H1 (cell line): ENCODE data around the gene TRPC4. TPM values are rescaled to one million over a fixed set of nuclear protein-coding genes. Genes with fewer than 3 reads are reported as not detected.

Source experiments
- CTCF ChIA-PET: fragments of 300-600 bp; sonication (Branson Sonifier 250); formaldehyde crosslinking; loops from one replicate; lab custom pipeline; 2021; ENCODE audit not compliant: partially characterized antibody; lab: Charles Lee
- POLR2A ChIA-PET: fragments of 300-600 bp; sonication (Branson Sonifier 250); formaldehyde crosslinking; loops from one replicate; lab custom pipeline; 2021; ENCODE audit warnings: inconsistent platforms; ENCODE audit not compliant: partially characterized antibody; lab: Charles Lee
- DNase-seq, 2 experiments: peaks; one replicate each; pipeline versions ENCODE4 v3.0.0 to v3.0.0-alpha.2; 2010 to 2022; ENCODE audit warnings: low spot score in 2 of 2, low read depth in 1 of 2, mixed read lengths in 1 of 2
- FAIRE-seq: peaks from 2 replicates; lab custom pipeline; 2011; peaks lifted over from hg19 to GRCh38; lab: Jason Lieb, UNC
- H2AFZ ChIP-seq: 2 replicates; pipeline ENCODE4 v1.8.1; 2012; ENCODE audit warnings: low read length, inconsistent platforms
- H2AK5ac ChIP-seq: 2 replicates; pipeline ENCODE4 v1.6.1; 2013; ENCODE audit warnings: low read depth, low read length
- H2BK120ac ChIP-seq: replicated peaks from 2 replicates; pipeline ENCODE3; 2013; ENCODE audit warnings: low read depth, low read length, inconsistent platforms
- H2BK12ac ChIP-seq: 2 replicates; pipeline ENCODE4 v1.6.1; 2013; ENCODE audit warnings: low read depth, low read length
- H2BK15ac ChIP-seq: 2 replicates; pipeline ENCODE4 v1.6.1; 2013; ENCODE audit warnings: low read length
- H2BK20ac ChIP-seq: 2 replicates; pipeline ENCODE4 v1.6.1; 2013; ENCODE audit warnings: low read length
- H2BK5ac ChIP-seq: 2 replicates; pipeline ENCODE4 v1.6.1; 2013; ENCODE audit warnings: low read depth, low read length
- H3K14ac ChIP-seq: 2 replicates; pipeline ENCODE4 v1.6.1; 2013; ENCODE audit warnings: inconsistent platforms; ENCODE audit not compliant: insufficient read length
- H3K18ac ChIP-seq: 2 replicates; pipeline ENCODE4 v1.6.1; 2013; ENCODE audit warnings: low read length; ENCODE audit errors: extremely low read depth
- H3K23ac ChIP-seq: 2 replicates; pipeline ENCODE4 v1.6.1; 2013; ENCODE audit warnings: inconsistent platforms; ENCODE audit not compliant: insufficient read length
- H3K23me2 ChIP-seq: 2 replicates; pipeline ENCODE4 v1.6.1; 2013; ENCODE audit warnings: low read depth, low read length
- H3K27ac ChIP-seq: 2 replicates; pipeline ENCODE4 v1.6.1; 2011; ENCODE audit warnings: low read depth, low read length, inconsistent platforms
- H3K27me3 ChIP-seq, 4 experiments: replicated peaks in 1 of 4; 1 replicate in 1 of 4; 2 replicates in 3 of 4; pipeline versions ENCODE4 v1.6.1 to v1.8.1; 2011 to 2013; ENCODE audit warnings: low read length in 3 of 4, mild to moderate bottlenecking in 3 of 4, inconsistent platforms in 2 of 4, mixed read lengths in 2 of 4, moderate library complexity in 1 of 4; ENCODE audit not compliant: control insufficient read depth in 3 of 4, insufficient read depth in 3 of 4; ENCODE audit errors: extremely low read depth in 1 of 4
- H3K36me3 ChIP-seq, 4 experiments: 2 replicates each; pipeline versions ENCODE4 v1.6.1 to v1.8.1; 2011 to 2013; ENCODE audit warnings: mild to moderate bottlenecking in 4 of 4, low read length in 3 of 4, moderate library complexity in 2 of 4, control low read depth in 1 of 4, inconsistent platforms in 1 of 4; ENCODE audit not compliant: insufficient read depth in 4 of 4, control insufficient read depth in 2 of 4
- H3K4ac ChIP-seq: replicated peaks from 2 replicates; pipeline ENCODE3; 2013; ENCODE audit warnings: low read length, low read depth, mixed read lengths, inconsistent platforms; ENCODE audit not compliant: insufficient read length
- H3K4me1 ChIP-seq, 4 experiments: replicated peaks in 1 of 4; 1 replicate in 1 of 4; 2 replicates in 3 of 4; pipeline versions ENCODE4 v1.6.1 to v1.8.1; 2011 to 2013; ENCODE audit warnings: low read length in 3 of 4, inconsistent platforms in 2 of 4, mixed read lengths in 1 of 4; ENCODE audit not compliant: insufficient read depth in 4 of 4, control insufficient read depth in 3 of 4
- H3K4me2 ChIP-seq, 2 experiments: 2 replicates each; pipeline versions ENCODE4 v1.6.1 to v1.8.1; 2011 to 2013; ENCODE audit warnings: low read depth in 2 of 2, low read length in 2 of 2, control low read depth in 1 of 2, inconsistent platforms in 1 of 2, mild to moderate bottlenecking in 1 of 2; ENCODE audit not compliant: insufficient read depth in 1 of 2
- H3K4me3 ChIP-seq, 4 experiments: fragments of 200-600, 300-600 bp in 1 of 4; sonication (generic), shearing (Covaris generic), sonication (Bioruptor Twin) in 1 of 4; 2 replicates each; pipeline versions ENCODE4 v1.5.1 to v1.8.1; 2011 to 2016; ENCODE audit warnings: low read length in 4 of 4, low read depth in 3 of 4, control low read depth in 2 of 4, inconsistent platforms in 2 of 4, mild to moderate bottlenecking in 2 of 4, mixed read lengths in 1 of 4, moderate library complexity in 1 of 4; ENCODE audit not compliant: insufficient read depth in 2 of 4; ENCODE audit errors: extremely low read depth in 1 of 4
- H3K56ac ChIP-seq: replicated peaks from 2 replicates; pipeline ENCODE3; 2013; ENCODE audit warnings: low read depth, mild to moderate bottlenecking, mixed read lengths, low read length, inconsistent platforms; ENCODE audit not compliant: insufficient read length
- H3K79me1 ChIP-seq: 2 replicates; pipeline ENCODE4 v1.6.1; 2013; ENCODE audit warnings: low read depth, low read length, control low read depth
- H3K79me2 ChIP-seq, 2 experiments: 2 replicates each; pipeline versions ENCODE4 v1.6.1 to v1.8.1; 2012 to 2013; ENCODE audit warnings: low read length in 2 of 2, mild to moderate bottlenecking in 2 of 2, inconsistent platforms in 1 of 2; ENCODE audit not compliant: insufficient read depth in 2 of 2, control insufficient read depth in 1 of 2
- H3K9ac ChIP-seq, 4 experiments: replicated peaks in 1 of 4; 1 replicate in 1 of 4; 2 replicates in 3 of 4; pipeline versions ENCODE4 v1.6.1 to v1.8.1; 2011 to 2013; ENCODE audit warnings: low read depth in 3 of 4, low read length in 3 of 4, control low read depth in 2 of 4, mild to moderate bottlenecking in 2 of 4, moderate library complexity in 2 of 4, inconsistent platforms in 1 of 4; ENCODE audit errors: extremely low read depth in 1 of 4
- H3K9me3 ChIP-seq, 2 experiments: 2 replicates each; pipeline versions ENCODE4 v1.6.1 to v1.8.1; 2012 to 2013; ENCODE audit warnings: mild to moderate bottlenecking in 2 of 2, moderate library complexity in 2 of 2, control low read depth in 1 of 2, inconsistent platforms in 1 of 2, low read depth in 1 of 2, low read length in 1 of 2, mixed read lengths in 1 of 2; ENCODE audit not compliant: insufficient read depth in 2 of 2
- H4K20me1 ChIP-seq, 2 experiments: replicated peaks in 1 of 2; 2 replicates each; pipeline versions ENCODE3 to v1.8.1; 2011 to 2013; ENCODE audit warnings: inconsistent platforms in 2 of 2, low read length in 2 of 2, mild to moderate bottlenecking in 1 of 2; ENCODE audit not compliant: insufficient read depth in 2 of 2, control insufficient read depth in 1 of 2
- H4K5ac ChIP-seq: 2 replicates; pipeline ENCODE4 v1.6.1; 2013; ENCODE audit warnings: low read length, low read depth, mixed read lengths, inconsistent platforms; ENCODE audit not compliant: insufficient read length
- H4K8ac ChIP-seq: 2 replicates; pipeline ENCODE4 v1.8.0; 2013; ENCODE audit warnings: mild to moderate bottlenecking, moderate library complexity, low read length, inconsistent platforms; ENCODE audit not compliant: insufficient read depth; ENCODE audit errors: extremely low read depth
- H4K91ac ChIP-seq: replicated peaks from 2 replicates; pipeline ENCODE3; 2013; ENCODE audit warnings: low read length, mixed read lengths, inconsistent platforms; ENCODE audit not compliant: insufficient read length
- CTCF ChIP-seq, 3 experiments: IDR thresholded peaks; 1 replicate in 2 of 3; 2 replicates in 1 of 3; pipeline versions ENCODE4 v1.5.1 to v1.6.1; 2011; ENCODE audit warnings: low read length in 3 of 3, mild to moderate bottlenecking in 3 of 3, inconsistent platforms in 2 of 3, low read depth in 1 of 3, moderate library complexity in 1 of 3; ENCODE audit not compliant: insufficient read depth in 1 of 3; ENCODE audit errors: control extremely low read depth in 1 of 3
- RAD21 ChIP-seq, 2 experiments: IDR thresholded peaks in 1 of 2; conservative IDR thresholded peaks in 1 of 2; 2 replicates each; pipeline ENCODE4 v1.6.1; 2011; ENCODE audit warnings: low read depth in 2 of 2, low read length in 2 of 2, improper control_type of control experiment in 1 of 2, inconsistent platforms in 1 of 2, mild to moderate bottlenecking in 1 of 2, moderate library complexity in 1 of 2
- ZNF274 ChIP-seq: IDR thresholded peaks from 2 replicates; pipeline ENCODE4 v1.7.0; 2012; ENCODE audit warnings: low read length, borderline replicate concordance; ENCODE audit errors: extremely low read depth
- WGBS, 2 experiments: shearing (Covaris generic) in 1 of 2; methylation state at CpG; one replicate each; pipeline versions ENCODE4 v1.1.6 to v1.1.7; 2013 to 2015; ENCODE audit warnings: low lambda C conversion rate in 2 of 2, mixed read lengths in 2 of 2, inconsistent platforms in 1 of 2, low coverage in 1 of 2, missing lambda C conversion rate in 1 of 2; ENCODE audit not compliant: insufficient replicate concordance in 2 of 2, insufficient coverage in 1 of 2, insufficient read length in 1 of 2; ENCODE audit errors: extremely low coverage in 1 of 2, missing lambda C conversion rate in 1 of 2; 5-methylcytosine and 5-hydroxymethylcytosine counted together
- polyA plus RNA-seq, 7 experiments: library from polyadenylated mRNA; depleted of rRNA in 3 of 7; stranded (reverse) in 5 of 7; unstranded in 2 of 7; fragments of >200 nt in 5 of 7; fragments of 200-250 nt in 2 of 7; gene quantifications; 1 replicate in 5 of 7; 2 replicates in 1 of 7; 4 replicates in 1 of 7; pipeline versions ENCODE4 v1.2.1 to v1.2.3, GENCODE V29; 2011 to 2013; ENCODE audit warnings: missing spikeins in 2 of 7, mixed read lengths in 2 of 7
- total RNA-seq: library from RNA; stranded (reverse); fragmentation: NEBNext Ultra II Directional; extraction: Animal tissue kit (Norgen Biotek cat#: 25700); gene quantifications from 2 replicates; pipeline ENCODE4 v1.2.1, GENCODE V29; 2021

The TRPC4 gene
- total and polyA plus RNA-seq, 2 of the 8 experiments (the other 6 are each of a cell fraction or from before 2014, with no cell fraction given) = 12.3 to 14.7 TPM

GRCh38 chr13:37918751-37919150, 49.2 kb upstream of the TRPC4 start:
- Histone ChIP-seq H2BK120ac (no peak overlapping the region), H3K27me3 (no peaks in the 10 kb centered on the region), H3K9ac (no peak overlapping the region), H2BK12ac (no peak overlapping the region), H3K4me2 (peak overlapping the region; percentile 49 to 65; a peak in 3 of 4 replicates), H2AK5ac (no peak overlapping the region), H3K27ac (no peak overlapping the region), H3K79me1 (no peaks in the 10 kb centered on the region), H4K20me1 (no peaks in the 10 kb centered on the region), H3K4me1 (peaks cover 6 to 26% (median 13%) of the 10 kb centered on the region in 4 experiments; a peak in 6 of 7 replicates), H2BK20ac (no peak overlapping the region), H3K23me2 (no peaks in the 10 kb centered on the region), H3K56ac (no peak overlapping the region), H3K14ac (no peak overlapping the region), H2AFZ (no peak overlapping the region), H3K36me3 (peaks cover 0 to 8% (median 0%) of the 10 kb centered on the region in 4 experiments; a peak in 4 of 8 replicates), H3K9me3 (no peaks in the 10 kb centered on the region), H3K79me2 (peaks cover 0 to 83% of the 10 kb centered on the region in 2 experiments; a peak in 2 of 4 replicates), H4K91ac (no peak overlapping the region), H3K4ac (no peak overlapping the region), H2BK5ac (no peak overlapping the region), H2BK15ac (no peak overlapping the region), H4K5ac (peak overlapping the region; percentile 75), H3K18ac (no peak overlapping the region), H4K8ac (no peak overlapping the region), H3K23ac (no peak overlapping the region), H3K4me3 (peak overlapping the region in 3 of 4 experiments; percentile 5 to 80 (median 16); a peak in 4 of 8 replicates)
- peak in 1 of 3 experiments; percentile 10; a peak in 1 of 4 replicates for TF ChIP-seq CTCF (IDR thresholded peaks at IDR 0.05; ENCODE audit: control extremely low read depth in 1 of 3, insufficient read depth in 1 of 3, low read depth in 1 of 3, low read length in 3 of 3)
- TF ChIP-seq ZNF274 = no peak
- TF ChIP-seq RAD21 (IDR thresholded peaks at IDR 0.05 in 1 of 2, conservative IDR thresholded peaks at IDR 0.05 in 1 of 2; ENCODE audit: low read depth in 2 of 2, low read length in 2 of 2) = peak in 1 of 2 experiments; percentile 15; a peak in 1 of 4 replicates
- peak; percentile 7 for FAIRE-seq
- DNase-seq = no peak
- WGBS, 2 experiments = 38% methylated on average over 4 of the region's 4 CpGs; no CpG with 5 or more reads in 1 of the 2 experiments
- ChIA-PET CTCF (interaction anchor here (0.6 to 1.5 kb wide), 2 partner anchors 48 to 140 kb away, joined by 3 to 5 read pairs; no protein-coding TSS in a partner anchor), POLR2A (interaction anchor here (0.8 kb wide), 1 partner anchor 50 kb away, joined by 4 read pairs; no protein-coding TSS in a partner anchor)
